HepG2 (cell line): ENCODE measurements around the gene GNB1. TPM values are rescaled to one million over a fixed set of nuclear protein-coding genes. Genes with fewer than 3 reads are reported as not detected.

Experiments
- BORCS8-MEF2B ChIP-seq: sonication (generic); formaldehyde crosslinking; IDR thresholded peaks from 2 replicates; pipeline ENCODE4 v1.8.0; 2022; ENCODE audit warnings: mild to moderate bottlenecking, missing genetic modification reagents
- BRCA1 ChIP-seq: sonication (generic); formaldehyde crosslinking; IDR thresholded peaks from 2 replicates; pipeline ENCODE4 v1.4.0; 2020; ENCODE audit warnings: missing genetic modification reagents
- BRF2 ChIP-seq: sonication (generic); formaldehyde crosslinking; IDR thresholded peaks from 2 replicates; pipeline ENCODE4 v1.8.1; 2022; ENCODE audit warnings: mild to moderate bottlenecking, missing genetic modification reagents
- ELF1 ChIP-seq: sonication (generic); formaldehyde crosslinking; IDR thresholded peaks from 2 replicates; pipeline ENCODE4 v1.4.0; 2020; ENCODE audit warnings: missing genetic modification reagents
- ERF ChIP-seq: IDR thresholded peaks from 2 replicates; pipeline ENCODE4 v1.6.1; 2018; ENCODE audit warnings: missing biosample characterization, missing genetic modification reagents
- ESRRA ChIP-seq: sonication (generic); formaldehyde crosslinking; IDR thresholded peaks from 2 replicates; pipeline ENCODE4 v1.5.1; 2020; ENCODE audit warnings: mild to moderate bottlenecking, low read depth, missing genetic modification reagents
- FUBP1 ChIP-seq: sonication (generic); formaldehyde crosslinking; IDR thresholded peaks from 2 replicates; pipeline ENCODE4 v1.5.1; 2020; ENCODE audit warnings: missing genetic modification reagents, mild to moderate bottlenecking, borderline replicate concordance
- IRF1 ChIP-seq: sonication (generic); formaldehyde crosslinking; IDR thresholded peaks from 2 replicates; pipeline ENCODE4 v1.4.0; 2020; ENCODE audit warnings: low read depth, mild to moderate bottlenecking, missing genetic modification reagents
- PAXIP1 ChIP-seq: sonication (generic); formaldehyde crosslinking; conservative IDR thresholded peaks from 2 replicates; pipeline ENCODE4 v1.4.0; 2020; ENCODE audit warnings: mild to moderate bottlenecking, missing genetic modification reagents, moderate library complexity
- SMAD1 ChIP-seq: sonication (generic); formaldehyde crosslinking; IDR thresholded peaks from 2 replicates; pipeline ENCODE4 v1.4.0; 2020; ENCODE audit warnings: missing genetic modification reagents, low read depth, mild to moderate bottlenecking, borderline replicate concordance
- SRSF9 ChIP-seq: fragments of 200-400 bp; formaldehyde crosslinking; IDR thresholded peaks from 2 replicates; pipeline ENCODE4 v1.6.1; 2018; ENCODE audit warnings: borderline replicate concordance, mild to moderate bottlenecking, low read depth, low read length; ENCODE audit not compliant: insufficient read depth, poor library complexity, severe bottlenecking
- TFDP2 ChIP-seq: sonication (generic); formaldehyde crosslinking; IDR thresholded peaks from 2 replicates; pipeline ENCODE4 v1.4.0; 2020; ENCODE audit warnings: missing genetic modification reagents
- ZBTB39 ChIP-seq: sonication (generic); formaldehyde crosslinking; IDR thresholded peaks from 2 replicates; pipeline ENCODE4 v1.5.0; 2020; ENCODE audit warnings: missing genetic modification reagents
- ZFAT ChIP-seq: sonication (generic); formaldehyde crosslinking; conservative IDR thresholded peaks from 2 replicates; pipeline ENCODE4 v1.8.1; 2023; ENCODE audit warnings: missing genetic modification reagents, inconsistent platforms
- ZNF841 ChIP-seq: sonication (generic); formaldehyde crosslinking; IDR thresholded peaks from 2 replicates; pipeline ENCODE4 v1.8.1; 2023; ENCODE audit warnings: missing genetic modification reagents, borderline replicate concordance
- ZSCAN12 ChIP-seq: sonication (generic); formaldehyde crosslinking; IDR thresholded peaks from 2 replicates; pipeline ENCODE4 v1.9.0; 2021; ENCODE audit warnings: mild to moderate bottlenecking, missing genetic modification reagents
- polyA plus RNA-seq, 8 experiments: library from polyadenylated mRNA; depleted of rRNA in 3 of 8; stranded (reverse) in 7 of 8; unstranded in 1 of 8; fragments of >200 nt; fragmentation: Illumina TruSeq in 4 of 8; extraction: Trizol in 4 of 8; gene quantifications; 2 replicates each; pipeline versions ENCODE4 v1.2.1 to v1.2.3, GENCODE V29; 2011 to 2016; ENCODE audit warnings: low read depth in 4 of 8, missing spikeins in 1 of 8, mixed read lengths in 1 of 8; ENCODE audit not compliant: insufficient read depth in 1 of 8
- total RNA-seq, 5 experiments: library from RNA; depleted of rRNA; stranded (reverse); fragments of >200 nt; fragmentation: Illumina TruSeq; extraction: Trizol; gene quantifications; 2 replicates each; pipeline ENCODE4 v1.2.3, GENCODE V29; 2016; ENCODE audit warnings: low read depth in 1 of 5

The GNB1 gene
- total and polyA plus RNA-seq, 2 of the 13 experiments (the other 11 are each of a cell fraction or from before 2014, with no cell fraction given) = 66.2 to 327 TPM

GRCh38 chr1:1778663-1779319 lies 112.1 kb downstream of the GNB1 start (continued):
- no peak for TF ChIP-seq BRF2 (CRISPR knock-in tag)
- peak; percentile 44; the same call in 1 of the 2 replicates for TF ChIP-seq BORCS8-MEF2B (CRISPR knock-in tag)
- TF ChIP-seq FUBP1 (CRISPR knock-in tag) = no peak
- TF ChIP-seq SMAD1 (CRISPR knock-in tag) = peak; percentile 70; the same call in 1 of the 2 replicates
- TF ChIP-seq PAXIP1 (CRISPR knock-in tag) = peak; percentile 41
- TF ChIP-seq ZFAT (CRISPR knock-in tag) = no peak
- TF ChIP-seq IRF1 (CRISPR knock-in tag) = 0 out of 2 replicates have a peak, but pooled peaks have one; percentile 73
- no peak for TF ChIP-seq ZNF841 (CRISPR knock-in tag)
- no peak for TF ChIP-seq BRCA1
- no peak for TF ChIP-seq SRSF9
- no peak for TF ChIP-seq ELF1 (CRISPR knock-in tag)
- TF ChIP-seq ZSCAN12 (CRISPR knock-in tag) = no peak
- TF ChIP-seq TFDP2 (CRISPR knock-in tag) = peak; percentile 57
- peak; percentile 37; the same call in 1 of the 2 replicates for TF ChIP-seq ESRRA (CRISPR knock-in tag)
- peak; percentile 65; the same call in 1 of the 2 replicates for TF ChIP-seq ERF
- TF ChIP-seq ZBTB39 (CRISPR knock-in tag) = peak; percentile 57; the same call in 1 of the 2 replicates
